Measurements from ENCODE around the gene LCE1C.

The LCE1C gene

DNA sequence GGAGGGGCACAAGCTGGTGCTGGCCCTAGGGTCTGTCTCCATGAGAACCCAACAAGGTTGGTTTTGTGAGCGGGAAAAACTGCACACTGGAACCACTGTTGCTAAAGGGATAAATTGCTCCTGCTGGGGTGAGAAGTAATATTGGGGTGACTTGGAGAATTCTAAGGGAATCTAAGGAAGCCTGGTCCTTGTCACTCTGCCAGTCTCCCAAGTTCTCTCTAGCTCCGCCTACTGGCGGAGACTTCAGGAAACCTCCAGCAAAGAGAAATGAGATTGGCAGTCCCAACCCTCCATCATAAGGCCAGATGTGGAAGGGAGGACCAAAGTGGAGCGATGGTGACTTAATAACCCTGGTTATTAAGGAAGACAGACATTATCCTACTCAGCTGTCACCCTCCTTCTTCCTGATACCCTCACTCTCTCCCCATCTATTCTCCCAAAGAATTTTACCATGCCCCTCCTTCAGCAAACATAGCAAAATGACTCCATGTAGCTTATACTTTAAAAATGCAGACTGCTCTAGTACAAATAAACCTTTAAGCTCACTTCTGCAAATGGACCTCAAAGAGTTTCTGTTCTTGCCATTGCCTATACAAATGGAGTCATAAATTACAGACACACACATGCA is 28.8 kb downstream of the LCE1C start:
- no peak overlapping the region for H3K27ac Mint-ChIP-seq
- H3K9me3 Mint-ChIP-seq (ENCODE audit: low read depth) = no peaks in the 10 kb centered on the region
- H3K27me3 Mint-ChIP-seq = peaks cover 23% of the 10 kb centered on the region
- H3K36me3 Mint-ChIP-seq = no peaks in the 10 kb centered on the region
- H3K4me1 Mint-ChIP-seq (ENCODE audit: low read depth) = no peaks in the 10 kb centered on the region
- no peak overlapping the region for H3K4me3 Mint-ChIP-seq

- Mint-ChIP-seq H3K4me3 (no peak overlapping the region), H3K27ac (no peak overlapping the region), H3K27me3 (peaks cover 23% of the 10 kb centered on the region), H3K9me3 (ENCODE audit: low read depth) (no peaks in the 10 kb centered on the region), H3K4me1 (ENCODE audit: low read depth) (no peaks in the 10 kb centered on the region), H3K36me3 (no peaks in the 10 kb centered on the region)
These were observed 30.1 kb downstream of the LCE1C start for GRCh38 chr1:152776361-152776760.

DNA sequence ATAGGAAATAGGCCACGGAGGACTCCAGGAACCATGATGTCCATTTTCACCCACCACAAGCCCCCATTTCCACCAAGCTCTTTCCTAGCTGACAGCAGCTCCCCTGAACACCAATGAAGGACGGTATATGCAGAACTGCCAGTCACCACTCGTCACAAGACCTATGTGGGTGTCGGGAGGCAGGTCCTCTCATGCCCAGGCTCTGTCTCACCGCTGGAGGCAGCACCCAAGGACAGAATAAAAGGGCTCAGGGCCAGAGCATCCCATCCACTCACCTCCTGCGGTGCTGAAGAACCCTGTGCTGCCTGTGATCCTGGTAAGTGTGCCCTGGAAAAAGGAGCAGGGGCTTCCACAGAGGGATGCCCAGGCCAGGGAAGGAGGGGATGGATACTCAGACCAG is 31.6 kb downstream of the LCE1C start, which contains the start of gene LCE1F:
TSS of gene LCE1F (plus strand) at position 266 of the 400 bp plus-strand sequence. CDS start 1,232 bp downstream, outside the sequence.
- H3K4me3 Mint-ChIP-seq = no peak within 1 kb of the TSS
- H3K9me3 Mint-ChIP-seq (ENCODE audit: low read depth) = no peaks in the 10 kb centered on the region
- no peaks in the 10 kb centered on the region for H3K36me3 Mint-ChIP-seq
- no peaks in the 10 kb centered on the region for H3K4me1 Mint-ChIP-seq (ENCODE audit: low read depth)
- H3K27me3 Mint-ChIP-seq = peaks cover 21% of the 10 kb centered on the region
- no peak within 1 kb of the TSS for H3K27ac Mint-ChIP-seq

GRCh38 chr1:152770411-152770810 is 36.0 kb downstream of the LCE1C start:
- Mint-ChIP-seq H3K27ac (no peak overlapping the region), H3K9me3 (ENCODE audit: low read depth) (no peaks in the 10 kb centered on the region), H3K27me3 (peaks cover 9% of the 10 kb centered on the region), H3K36me3 (no peaks in the 10 kb centered on the region), H3K4me3 (no peak overlapping the region), H3K4me1 (ENCODE audit: low read depth) (no peaks in the 10 kb centered on the region)

DNA sequence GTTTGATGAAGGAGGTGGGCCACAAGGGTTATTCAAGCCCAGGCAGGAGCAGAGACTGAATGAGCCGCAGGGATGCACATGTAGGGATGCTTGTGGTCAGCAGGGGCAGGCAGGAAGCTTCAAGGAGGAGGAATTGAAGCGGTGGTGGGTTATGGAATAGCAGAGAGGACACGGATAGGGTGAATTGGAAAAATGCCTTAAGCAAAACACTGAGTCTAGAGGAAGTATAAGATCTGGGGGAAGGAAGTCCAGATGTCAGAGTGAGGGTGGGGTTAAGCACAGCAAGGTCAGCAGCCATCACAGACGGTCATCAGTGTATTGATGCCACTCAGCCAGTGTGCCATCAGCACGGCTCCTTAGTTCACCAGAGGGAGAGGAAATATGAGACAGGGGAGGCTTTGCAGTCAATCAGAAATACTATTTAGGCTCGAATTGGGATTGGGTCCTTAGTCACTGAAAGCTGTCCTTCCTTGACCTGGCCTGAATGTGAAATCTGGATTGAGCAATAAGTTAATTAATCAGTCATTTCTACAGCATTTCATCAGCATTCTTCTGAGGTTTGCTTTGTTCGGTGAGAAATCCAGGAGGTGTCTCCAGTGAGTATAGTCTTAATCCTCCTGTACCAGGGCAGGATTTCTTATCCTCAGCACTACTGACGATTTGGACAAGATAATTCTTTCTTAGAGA is 37.5 kb downstream of the LCE1C start:
- Mint-ChIP-seq H3K4me1 (ENCODE audit: low read depth) (no peaks in the 10 kb centered on the region), H3K9me3 (ENCODE audit: low read depth) (no peaks in the 10 kb centered on the region), H3K27me3 (peaks cover 5% of the 10 kb centered on the region), H3K36me3 (no peaks in the 10 kb centered on the region), H3K4me3 (no peak overlapping the region), H3K27ac (no peak overlapping the region)

DNA sequence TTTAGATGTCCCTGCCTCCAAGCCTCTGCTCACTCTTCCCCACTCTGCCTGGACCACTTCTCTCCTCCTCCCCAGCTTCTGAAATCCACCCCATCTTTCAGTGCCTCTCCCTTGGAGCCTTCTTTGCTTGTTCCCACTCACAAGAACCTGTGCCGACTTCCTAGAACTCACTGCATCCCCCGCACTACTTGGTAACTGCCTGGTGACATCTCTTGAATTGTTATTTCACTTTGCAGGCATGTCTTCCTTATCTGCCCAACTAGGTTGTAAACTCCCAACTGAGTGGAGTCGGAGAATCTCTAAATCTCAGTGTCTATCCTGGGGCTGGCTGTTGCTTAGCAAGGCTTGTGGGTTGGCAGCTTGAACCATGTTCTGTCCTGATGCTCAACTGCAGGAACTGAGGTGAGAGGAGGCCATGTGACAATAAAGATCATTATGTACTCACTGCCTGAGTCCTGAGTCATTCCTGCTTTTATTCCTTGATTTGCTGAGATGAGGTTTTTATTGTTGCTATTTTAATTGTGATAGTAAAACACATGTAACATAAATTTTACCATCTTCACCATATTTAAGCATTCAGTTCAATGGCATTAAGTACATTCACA is 44.7 kb downstream of the LCE1C start:
- no peak overlapping the region for H3K4me3 Mint-ChIP-seq
- no peaks in the 10 kb centered on the region for H3K4me1 Mint-ChIP-seq (ENCODE audit: low read depth)
- H3K27ac Mint-ChIP-seq = no peak overlapping the region
- no peaks in the 10 kb centered on the region for H3K9me3 Mint-ChIP-seq (ENCODE audit: low read depth)
- H3K36me3 Mint-ChIP-seq = no peaks in the 10 kb centered on the region
- H3K27me3 Mint-ChIP-seq = peaks cover 9% of the 10 kb centered on the region

DNA sequence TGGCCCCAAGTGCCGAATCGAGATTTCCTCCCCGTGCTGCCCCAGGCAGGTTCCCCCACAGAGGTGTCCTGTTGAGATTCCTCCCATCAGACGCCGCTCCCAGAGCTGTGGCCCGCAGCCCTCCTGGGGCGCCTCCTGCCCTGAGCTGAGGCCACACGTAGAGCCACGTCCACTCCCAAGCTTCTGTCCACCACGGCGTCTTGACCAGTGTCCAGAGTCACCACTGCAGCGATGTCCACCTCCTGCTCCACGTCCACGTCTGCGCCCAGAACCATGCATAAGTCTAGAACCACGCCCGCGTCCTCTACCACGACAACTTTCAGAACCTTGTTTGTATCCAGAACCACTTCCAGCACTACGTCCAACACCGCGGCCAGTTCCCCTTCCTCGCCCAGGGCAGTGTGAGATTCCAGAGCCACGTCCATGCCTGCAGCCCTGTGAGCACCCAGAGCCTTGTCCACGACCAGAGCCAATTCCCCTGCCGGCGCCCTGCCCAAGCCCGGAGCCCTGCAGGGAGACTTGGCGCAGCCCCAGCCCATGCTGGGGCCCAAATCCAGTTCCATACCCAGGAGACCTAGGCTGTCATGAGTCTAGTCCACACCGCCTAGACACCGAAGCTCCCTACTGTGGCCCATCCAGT is 45.8 kb downstream of the LCE1C start:
- Mint-ChIP-seq H3K27me3 (peaks cover 9% of the 10 kb centered on the region), H3K9me3 (ENCODE audit: low read depth) (no peaks in the 10 kb centered on the region), H3K4me3 (no peak overlapping the region), H3K36me3 (no peaks in the 10 kb centered on the region), H3K27ac (no peak overlapping the region), H3K4me1 (ENCODE audit: low read depth) (no peaks in the 10 kb centered on the region)

DNA sequence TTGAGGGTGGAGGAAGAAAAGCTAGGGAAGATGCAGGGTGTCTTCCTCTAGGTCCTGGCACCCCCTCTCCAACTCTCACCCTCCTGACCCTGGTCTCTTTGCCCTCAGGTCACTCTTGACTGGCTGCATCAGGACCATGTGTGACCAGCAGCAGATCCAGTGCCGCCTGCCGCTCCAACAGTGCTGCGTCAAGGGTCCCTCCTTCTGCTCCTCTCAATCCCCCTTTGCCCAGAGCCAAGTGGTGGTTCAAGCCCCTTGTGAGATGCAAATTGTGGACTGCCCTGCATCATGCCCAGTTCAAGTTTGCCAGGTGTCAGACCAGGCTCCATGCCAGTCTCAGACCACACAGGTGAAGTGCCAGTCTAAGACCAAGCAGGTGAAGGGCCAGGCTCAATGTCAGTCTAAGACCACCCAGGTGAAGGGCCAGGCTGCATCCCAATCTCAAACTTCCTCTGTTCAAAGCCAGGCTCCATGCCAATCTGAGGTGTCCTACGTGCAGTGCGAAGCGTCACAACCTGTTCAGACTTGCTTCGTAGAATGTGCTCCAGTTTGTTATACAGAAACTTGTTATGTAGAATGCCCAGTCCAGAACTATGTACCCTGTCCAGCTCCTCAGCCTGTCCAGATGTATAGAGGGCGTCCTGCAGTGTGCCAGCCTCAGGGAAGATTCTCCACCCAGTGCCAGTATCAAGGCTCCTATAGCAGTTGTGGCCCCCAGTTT is 46.8 kb downstream of the LCE1C start:
- no peak overlapping the region for H3K27ac Mint-ChIP-seq
- peaks cover 9% of the 10 kb centered on the region for H3K27me3 Mint-ChIP-seq
- no peaks in the 10 kb centered on the region for H3K9me3 Mint-ChIP-seq (ENCODE audit: low read depth)
- no peak overlapping the region for H3K4me3 Mint-ChIP-seq
- H3K4me1 Mint-ChIP-seq (ENCODE audit: low read depth) = no peaks in the 10 kb centered on the region
- H3K36me3 Mint-ChIP-seq = no peaks in the 10 kb centered on the region

- Mint-ChIP-seq H3K27ac (no peak overlapping the region), H3K36me3 (no peaks in the 10 kb centered on the region), H3K4me1 (ENCODE audit: low read depth) (no peaks in the 10 kb centered on the region), H3K4me3 (no peak overlapping the region), H3K9me3 (ENCODE audit: low read depth) (no peaks in the 10 kb centered on the region), H3K27me3 (peaks cover 10% of the 10 kb centered on the region)
These were observed 47.8 kb downstream of the LCE1C start for GRCh38 chr1:152758636-152759035.

DNA sequence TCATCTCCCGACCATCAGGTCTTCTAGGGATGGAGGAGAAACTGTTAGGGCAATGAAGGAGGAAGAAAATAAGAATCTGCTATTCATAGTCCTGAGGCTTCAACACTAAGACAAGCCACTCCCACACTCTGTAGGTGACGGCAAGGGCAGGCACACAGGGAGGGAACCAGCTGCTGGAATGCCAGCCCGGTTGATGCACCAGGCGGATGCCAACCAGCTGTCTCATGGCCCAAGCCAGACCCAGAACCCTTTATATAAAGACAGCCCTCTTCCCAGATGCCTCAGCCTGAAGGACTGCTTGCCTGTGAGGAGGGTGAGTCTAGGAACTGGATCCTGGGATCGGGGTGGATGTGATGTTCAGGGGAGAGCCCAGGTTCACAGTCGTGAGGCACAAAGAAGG is 48.7 kb downstream of the LCE1C start, which contains the start of gene KPRP:
TSS of gene KPRP (plus strand) at position 279 of the 400 bp plus-strand sequence. CDS start 1,564 bp downstream, outside the sequence.
- Mint-ChIP-seq H3K4me3 (no peak within 1 kb of the TSS), H3K4me1 (ENCODE audit: low read depth) (no peaks in the 10 kb centered on the region), H3K27me3 (peaks cover 10% of the 10 kb centered on the region), H3K9me3 (ENCODE audit: low read depth) (no peaks in the 10 kb centered on the region), H3K27ac (no peak within 1 kb of the TSS), H3K36me3 (no peaks in the 10 kb centered on the region)

- Mint-ChIP-seq H3K36me3 (no peaks in the 10 kb centered on the region), H3K9me3 (ENCODE audit: low read depth) (no peaks in the 10 kb centered on the region), H3K4me1 (ENCODE audit: low read depth) (no peaks in the 10 kb centered on the region), H3K27ac (no peak overlapping the region), H3K27me3 (peaks cover 11% of the 10 kb centered on the region), H3K4me3 (no peak overlapping the region)
These were observed 49.6 kb downstream of the LCE1C start for GRCh38 chr1:152756872-152757271.
